Superior temporal gyrus (tissue), 1 donor: Measurements from ENCODE around the gene MAP3K13.
"Not testable (repeated sequence)": the region's sequence is repeated elsewhere in the genome, so short reads cannot be mapped to it uniquely, and the experiment has no call there.

Source experiments
- DNase-seq: peaks from one replicate; pipeline ENCODE4 v3.0.0-alpha.2; 2016; ENCODE audit errors: extremely low spot score

Gene MAP3K13

GRCh38 chr3:185399737-185400667 is 37.1 kb downstream of the MAP3K13 start:
- DNase-seq = peak; percentile 42

GRCh38 chr3:185400866-185401265 is 37.9 kb downstream of the MAP3K13 start:
- no peak for DNase-seq

GRCh38 chr3:185401319-185401955 is 38.5 kb downstream of the MAP3K13 start:
- DNase-seq = no peak

GRCh38 chr3:185402561-185402960 is 39.6 kb downstream of the MAP3K13 start:
- peak; percentile 65 for DNase-seq

- no peak for DNase-seq
Observed at GRCh38 chr3:185403002-185403401, 40.1 kb downstream of the MAP3K13 start.

- DNase-seq = peak; percentile 46
Observed at GRCh38 chr3:185405243-185405642, 42.3 kb downstream of the MAP3K13 start.

GRCh38 chr3:185405664-185406063 is 42.7 kb downstream of the MAP3K13 start:
- no peak for DNase-seq

- DNase-seq = peak; percentile 72
Observed at GRCh38 chr3:185406121-185406620, 43.2 kb downstream of the MAP3K13 start.

GRCh38 chr3:185409957-185410356 is 47.0 kb downstream of the MAP3K13 start:
- DNase-seq = no peak

- no peak for DNase-seq
Observed at GRCh38 chr3:185411133-185411532, 48.2 kb downstream of the MAP3K13 start.

- no peak for DNase-seq
Observed at GRCh38 chr3:185416513-185416912, 53.6 kb downstream of the MAP3K13 start.

GRCh38 chr3:185418561-185418977 is 55.6 kb downstream of the MAP3K13 start:
- not testable (repeated sequence) for DNase-seq

GRCh38 chr3:185420762-185421161 is 57.8 kb downstream of the MAP3K13 start:
- DNase-seq = no peak

- no peak for DNase-seq
Observed at GRCh38 chr3:185421577-185422232, 58.8 kb downstream of the MAP3K13 start.

GRCh38 chr3:185422677-185423076 is 59.7 kb downstream of the MAP3K13 start:
- DNase-seq = no peak

- DNase-seq = no peak
Observed at GRCh38 chr3:185423178-185423577, 60.2 kb downstream of the MAP3K13 start.

- DNase-seq = no peak
Observed at GRCh38 chr3:185424435-185424834, 61.5 kb downstream of the MAP3K13 start.

GRCh38 chr3:185430375-185430774 is 67.4 kb downstream of the MAP3K13 start:
- DNase-seq = no peak

GRCh38 chr3:185439745-185440466 is 77.0 kb downstream of the MAP3K13 start:
- peak; percentile 64 for DNase-seq

GRCh38 chr3:185442031-185442430 is 79.1 kb downstream of the MAP3K13 start:
- no peak for DNase-seq

GRCh38 chr3:185444329-185444728 is 81.4 kb downstream of the MAP3K13 start:
- DNase-seq = no peak

GRCh38 chr3:185448107-185448506 is 85.2 kb downstream of the MAP3K13 start:
- no peak for DNase-seq
